ENCODE measurements around the gene ARHGAP15.

ARHGAP15 gene

GRCh38 chr2:143399631-143400069, 270.4 kb downstream of the ARHGAP15 start:
- DNase-seq (ENCODE audit: extremely low spot score), result no peak
- no peak for TF ChIP-seq NFRKB (IDR thresholded peaks at IDR 0.05)
- TF ChIP-seq SP1 (IDR thresholded peaks at IDR 0.05), result no peak
- no peak for TF ChIP-seq PKNOX1 (IDR thresholded peaks at IDR 0.05)
- TF ChIP-seq FOXK2 (IDR thresholded peaks at IDR 0.05), result no peak
- no peak for TF ChIP-seq BHLHE40 (IDR thresholded peaks at IDR 0.05; ENCODE audit: borderline replicate concordance)
- no peak for TF ChIP-seq ELF4 (IDR thresholded peaks at IDR 0.05)
- TF ChIP-seq ARNT (IDR thresholded peaks at IDR 0.05), result no peak
- no peak for TF ChIP-seq L3MBTL2 (conservative IDR thresholded peaks at IDR 0.05)
- TF ChIP-seq HDGF (IDR thresholded peaks at IDR 0.05; ENCODE audit: borderline replicate concordance), result no peak
- no peak for TF ChIP-seq FOXM1 (IDR thresholded peaks at IDR 0.05; ENCODE audit: borderline replicate concordance)
- ChIA-PET CTCF (no interaction called here), POLR2A (no interaction called here)

GRCh38 chr2:143401861-143402260, 272.6 kb downstream of the ARHGAP15 start:
- no peak for DNase-seq (ENCODE audit: extremely low spot score)
- TF ChIP-seq TARDBP (IDR thresholded peaks at IDR 0.05), result no peak
- no peak for TF ChIP-seq FOXA1 (IDR thresholded peaks at IDR 0.05)
- TF ChIP-seq SUZ12 (IDR thresholded peaks at IDR 0.05), result no peak
- TF ChIP-seq SP1 (IDR thresholded peaks at IDR 0.05), result no peak
- TF ChIP-seq CTBP1 (IDR thresholded peaks at IDR 0.05; ENCODE audit: borderline replicate concordance), result no peak
- no peak for TF ChIP-seq BHLHE40 (IDR thresholded peaks at IDR 0.05; ENCODE audit: borderline replicate concordance)
- CTCF ChIA-PET, result no interaction called here
- POLR2A ChIA-PET, result no interaction called here

GRCh38 chr2:143402451-143402850, 273.2 kb downstream of the ARHGAP15 start:
- TF ChIP-seq CTBP1 (IDR thresholded peaks at IDR 0.05; ENCODE audit: borderline replicate concordance) (no peak), FOXM1 (IDR thresholded peaks at IDR 0.05; ENCODE audit: borderline replicate concordance) (no peak), NFRKB (IDR thresholded peaks at IDR 0.05) (no peak), L3MBTL2 (conservative IDR thresholded peaks at IDR 0.05) (no peak), ZNF384 (IDR thresholded peaks at IDR 0.05) (no peak), LEF1 (IDR thresholded peaks at IDR 0.05; ENCODE audit: borderline replicate concordance) (no peak), SUZ12 (IDR thresholded peaks at IDR 0.05) (no peak), PKNOX1 (IDR thresholded peaks at IDR 0.05) (no peak), TARDBP (IDR thresholded peaks at IDR 0.05) (no peak)
- POLR2A ChIA-PET, result no interaction called here
- CTCF ChIA-PET, result no interaction called here
- no peak for DNase-seq (ENCODE audit: extremely low spot score)

- DNase-seq (ENCODE audit: extremely low spot score), result no peak
- no peak for TF ChIP-seq PKNOX1 (IDR thresholded peaks at IDR 0.05)
- no peak for TF ChIP-seq NFRKB (IDR thresholded peaks at IDR 0.05)
- no peak for TF ChIP-seq ARNT (IDR thresholded peaks at IDR 0.05)
- no peak for TF ChIP-seq FOXM1 (IDR thresholded peaks at IDR 0.05; ENCODE audit: borderline replicate concordance)
- TF ChIP-seq SUZ12 (IDR thresholded peaks at IDR 0.05), result no peak
- no peak for TF ChIP-seq FOXK2 (IDR thresholded peaks at IDR 0.05)
- TF ChIP-seq HDGF (IDR thresholded peaks at IDR 0.05; ENCODE audit: borderline replicate concordance), result no peak
- no peak for TF ChIP-seq ELF4 (IDR thresholded peaks at IDR 0.05)
- no peak for TF ChIP-seq BHLHE40 (IDR thresholded peaks at IDR 0.05; ENCODE audit: borderline replicate concordance)
- ChIA-PET POLR2A (no interaction called here), CTCF (no interaction called here)
These were observed 281.1 kb downstream of the ARHGAP15 start for GRCh38 chr2:143410082-143410897.

- TF ChIP-seq CTBP1 (IDR thresholded peaks at IDR 0.05; ENCODE audit: borderline replicate concordance), result no peak
- no peak for TF ChIP-seq BHLHE40 (IDR thresholded peaks at IDR 0.05; ENCODE audit: borderline replicate concordance)
- TF ChIP-seq PKNOX1 (IDR thresholded peaks at IDR 0.05), result no peak
- TF ChIP-seq NFRKB (IDR thresholded peaks at IDR 0.05), result no peak
- no peak for TF ChIP-seq SUZ12 (IDR thresholded peaks at IDR 0.05)
- no peak for TF ChIP-seq FOXA1 (IDR thresholded peaks at IDR 0.05)
- no peak for TF ChIP-seq TARDBP (IDR thresholded peaks at IDR 0.05)
- no peak for TF ChIP-seq HDGF (IDR thresholded peaks at IDR 0.05; ENCODE audit: borderline replicate concordance)
- DNase-seq (ENCODE audit: extremely low spot score), result no peak
- POLR2A ChIA-PET, result no interaction called here
- CTCF ChIA-PET, result no interaction called here
These were observed 286.4 kb downstream of the ARHGAP15 start for GRCh38 chr2:143415571-143415970.

GRCh38 chr2:143417428-143417827, 288.2 kb downstream of the ARHGAP15 start:
- no peak for DNase-seq (ENCODE audit: extremely low spot score)
- ChIA-PET POLR2A (no interaction called here), CTCF (no interaction called here)
- TF ChIP-seq TARDBP (IDR thresholded peaks at IDR 0.05) (no peak), SUZ12 (IDR thresholded peaks at IDR 0.05) (no peak), LEF1 (IDR thresholded peaks at IDR 0.05; ENCODE audit: borderline replicate concordance) (no peak), FOXK2 (IDR thresholded peaks at IDR 0.05) (no peak), PKNOX1 (IDR thresholded peaks at IDR 0.05) (no peak), HDGF (IDR thresholded peaks at IDR 0.05; ENCODE audit: borderline replicate concordance) (no peak), ELF4 (IDR thresholded peaks at IDR 0.05) (no peak), SP1 (IDR thresholded peaks at IDR 0.05) (no peak), L3MBTL2 (conservative IDR thresholded peaks at IDR 0.05) (no peak), CTBP1 (IDR thresholded peaks at IDR 0.05; ENCODE audit: borderline replicate concordance) (no peak)

Data from HEK293T (cell line).